HG03060 (cell line): ENCODE measurements around the gene CCDC91.
"Not testable (repeated sequence)": the region's sequence is repeated elsewhere in the genome, so short reads cannot be mapped to it uniquely, and the experiment has no call there.

Source experiments
- ATAC-seq: cut with Tn5 transposase; IDR thresholded peaks from one replicate; pipeline ENCODE4 v1.9.1; 2021; ENCODE audit warnings: low read depth, moderate number of reproducible peaks; ENCODE audit not compliant: unreplicated experiment

CCDC91 gene

GRCh38 chr12:28350502-28350901, 160.2 kb downstream of the CCDC91 start:
- ATAC-seq: no peak

DNA sequence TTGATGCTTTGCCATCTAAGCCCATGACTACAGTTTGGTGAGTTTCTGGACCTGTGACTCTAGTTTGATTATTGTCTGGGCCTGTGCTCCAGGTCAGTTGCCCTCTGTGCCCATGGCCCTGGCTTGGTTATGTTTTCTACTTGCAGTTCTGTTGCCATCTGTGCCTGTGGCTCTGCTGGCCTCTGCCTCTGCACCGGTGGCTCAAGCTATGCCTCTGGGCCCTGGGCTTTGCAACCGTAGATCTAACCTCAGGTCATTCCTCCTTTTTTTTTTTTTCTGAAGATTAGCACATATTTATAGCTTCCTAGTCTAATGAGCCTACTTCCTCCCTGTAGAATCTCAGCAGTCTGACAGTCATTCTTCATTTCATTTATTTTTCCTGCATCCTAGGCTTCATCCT, 161.2 kb downstream of the CCDC91 start:
- ATAC-seq: no peak

DNA sequence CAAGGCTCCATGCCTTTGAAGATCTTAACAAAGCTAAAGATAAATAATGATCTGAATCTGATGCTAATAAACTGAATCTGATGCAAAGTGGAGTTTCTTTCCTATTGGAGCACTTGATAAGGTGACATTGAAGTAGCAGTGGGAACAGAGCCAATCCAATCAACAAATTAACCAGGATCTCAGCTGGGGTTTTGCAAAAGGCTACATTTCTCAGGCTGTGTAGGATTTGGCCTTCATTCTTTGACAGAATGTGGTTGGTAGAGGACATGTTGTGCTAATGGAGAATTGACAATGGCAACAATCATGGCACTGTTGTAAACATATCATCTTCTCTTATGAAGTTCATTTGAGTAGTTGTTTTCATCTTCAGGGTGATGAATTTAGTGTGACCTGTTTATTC, 164.9 kb downstream of the CCDC91 start:
- ATAC-seq: no peak

- no peak for ATAC-seq
Observed at GRCh38 chr12:28360253-28360652, 170.0 kb downstream of the CCDC91 start.

- ATAC-seq: no peak
Observed at GRCh38 chr12:28367326-28367725, 177.1 kb downstream of the CCDC91 start.

GRCh38 chr12:28367993-28368392, 177.7 kb downstream of the CCDC91 start:
- ATAC-seq: no peak

DNA sequence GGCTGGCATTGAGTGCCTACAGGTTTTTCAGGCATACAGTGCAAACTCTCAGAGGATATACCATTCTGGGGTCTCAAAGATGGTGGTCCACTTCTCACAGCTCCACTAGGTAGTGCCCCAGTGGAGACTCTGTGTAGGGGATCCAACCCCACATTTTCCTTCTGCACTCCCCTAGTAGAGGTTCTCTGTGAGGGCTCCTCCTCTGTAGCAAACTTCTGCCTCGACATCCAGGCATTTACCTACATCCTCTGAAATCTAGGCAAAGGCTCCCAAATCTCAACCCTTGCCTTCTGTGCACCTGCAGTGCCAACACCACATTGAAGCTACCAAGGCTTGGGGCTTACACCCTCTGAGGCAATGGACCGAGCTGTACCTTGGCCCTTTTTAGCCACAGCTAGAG, 179.2 kb downstream of the CCDC91 start:
- no peak for ATAC-seq

GRCh38 chr12:28374556-28374955, 184.3 kb downstream of the CCDC91 start:
- ATAC-seq: no peak

GRCh38 chr12:28378736-28379135, 188.5 kb downstream of the CCDC91 start:
- ATAC-seq: no peak

DNA sequence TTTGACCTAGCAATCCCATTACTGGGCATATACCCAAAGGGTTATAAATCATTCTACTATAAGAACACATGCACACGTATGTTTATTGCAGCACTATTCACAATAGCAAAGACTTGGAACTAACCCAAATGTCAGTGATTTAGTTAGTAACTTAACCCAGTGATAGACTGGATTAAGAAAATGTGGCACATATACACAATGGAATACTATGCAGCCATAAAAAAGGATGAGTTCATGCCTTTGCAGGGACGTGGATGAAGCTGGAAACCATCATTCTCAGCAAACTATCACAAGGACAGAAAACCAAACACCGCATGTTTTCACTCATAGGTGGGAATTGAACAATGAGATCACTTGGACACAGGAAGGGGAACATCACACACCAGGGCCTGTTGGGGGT, 189.5 kb downstream of the CCDC91 start:
- ATAC-seq: not testable (repeated sequence)

DNA sequence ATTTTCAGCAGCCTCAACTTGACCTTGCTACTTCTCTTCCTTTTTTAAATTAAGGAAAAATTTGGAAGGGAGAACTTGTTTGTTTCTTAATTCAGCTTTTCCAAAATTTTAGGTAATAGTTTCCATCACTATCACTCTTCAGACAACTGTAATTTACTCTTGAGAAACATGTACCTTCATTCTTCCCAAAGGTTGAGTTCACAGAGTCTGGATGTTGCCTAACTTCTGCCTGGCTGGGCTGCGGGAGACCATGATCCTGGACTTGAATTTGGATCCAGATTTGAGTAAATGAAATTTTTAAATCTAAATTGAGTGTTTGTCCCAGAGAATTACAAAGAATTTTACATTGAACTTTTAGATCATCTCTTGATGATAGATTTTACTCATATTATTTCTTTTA, 193.1 kb downstream of the CCDC91 start:
- no peak for ATAC-seq

- no peak for ATAC-seq
Observed at GRCh38 chr12:28388879-28389278, 198.6 kb downstream of the CCDC91 start.

DNA sequence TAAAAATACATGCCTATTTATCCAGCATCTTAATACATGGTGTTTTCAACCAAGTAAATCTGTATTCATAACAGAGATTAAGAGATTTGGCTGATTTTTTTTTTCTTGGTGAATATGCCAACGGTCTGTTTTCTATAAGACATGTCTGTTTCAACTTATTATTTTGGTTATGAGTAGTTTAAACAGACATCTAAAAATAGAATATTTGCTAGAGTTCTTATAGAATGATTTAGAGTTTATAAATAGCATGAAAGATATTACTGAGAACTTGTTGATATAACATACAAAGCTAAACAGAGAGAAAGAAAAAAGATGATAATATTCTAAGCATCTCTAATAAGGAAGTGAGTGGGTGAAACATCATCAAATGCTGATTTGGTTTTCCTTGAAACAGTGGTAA, 199.9 kb downstream of the CCDC91 start:
- no peak for ATAC-seq

- ATAC-seq: no peak
Observed at GRCh38 chr12:28390761-28391385, 200.6 kb downstream of the CCDC91 start.

DNA sequence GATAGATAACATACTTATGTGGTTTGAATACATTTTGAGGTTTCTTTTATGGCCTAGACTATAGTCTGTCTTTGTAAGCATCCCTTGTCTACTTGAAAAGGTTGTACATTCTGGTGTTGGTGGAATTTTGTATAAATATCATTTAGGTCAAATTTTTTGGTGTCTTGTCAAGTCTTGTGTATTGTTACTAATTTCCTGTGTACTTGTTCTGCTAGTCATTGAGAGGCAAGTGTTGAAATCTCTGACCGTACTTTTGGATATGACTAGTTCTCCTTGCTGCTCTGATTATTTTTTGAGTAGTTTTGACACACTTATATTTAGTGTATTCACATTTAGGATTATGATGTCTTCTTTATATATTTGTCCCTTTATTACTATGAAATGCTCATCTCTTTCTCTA, 219.6 kb downstream of the CCDC91 start:
- ATAC-seq: no peak

DNA sequence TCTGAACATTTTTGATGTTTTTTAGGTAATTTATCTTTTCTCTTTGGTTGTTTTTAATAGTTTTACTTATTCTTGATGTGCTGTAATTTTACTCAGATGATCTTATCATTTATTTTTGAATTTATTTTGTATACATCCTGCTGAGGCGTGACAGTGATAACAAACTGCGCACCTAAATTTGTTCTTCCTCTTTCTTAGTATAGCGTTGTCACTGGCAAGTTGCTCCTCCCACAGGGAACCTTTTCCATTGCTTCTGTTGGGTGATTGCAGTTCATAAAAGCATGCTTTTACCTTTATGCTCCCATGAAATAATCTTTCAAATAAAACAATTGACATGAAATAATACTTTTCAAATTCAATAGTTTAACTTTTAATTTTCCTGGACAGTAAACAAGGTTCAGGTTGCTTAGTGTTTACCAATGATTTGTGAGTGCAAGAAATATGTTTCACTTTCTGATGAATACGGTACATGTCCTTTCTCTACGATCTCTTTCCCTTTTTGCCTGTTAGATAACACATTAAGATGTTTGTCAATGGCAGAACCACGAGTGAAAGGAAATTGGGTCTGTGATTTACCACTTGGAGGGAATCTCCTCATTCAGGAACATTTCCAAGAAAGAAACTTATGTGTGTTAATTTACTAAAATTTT, 223.3 kb downstream of the CCDC91 start:
- peak; percentile 88 for ATAC-seq

DNA sequence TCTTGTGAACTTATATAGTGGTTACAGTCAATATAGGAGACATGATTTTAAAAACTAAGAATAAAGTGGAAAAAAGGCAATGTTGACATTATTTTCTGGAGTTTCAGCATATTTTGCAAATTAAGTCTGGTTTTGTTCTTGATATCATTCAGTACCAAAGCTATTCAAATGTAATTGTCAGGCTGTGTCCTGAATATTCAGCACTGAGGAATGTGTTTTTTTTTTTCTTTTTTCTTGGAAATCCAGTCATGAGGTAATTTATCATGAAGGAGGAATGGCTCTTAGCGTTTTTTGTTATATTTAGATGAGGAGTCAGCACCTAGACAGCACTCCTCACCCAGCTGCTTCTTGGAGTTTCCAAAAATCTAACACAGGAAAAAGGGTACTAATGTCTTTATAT, 225.5 kb downstream of the CCDC91 start:
- no peak for ATAC-seq

GRCh38 chr12:28421374-28421773, 231.1 kb downstream of the CCDC91 start:
- no peak for ATAC-seq

DNA sequence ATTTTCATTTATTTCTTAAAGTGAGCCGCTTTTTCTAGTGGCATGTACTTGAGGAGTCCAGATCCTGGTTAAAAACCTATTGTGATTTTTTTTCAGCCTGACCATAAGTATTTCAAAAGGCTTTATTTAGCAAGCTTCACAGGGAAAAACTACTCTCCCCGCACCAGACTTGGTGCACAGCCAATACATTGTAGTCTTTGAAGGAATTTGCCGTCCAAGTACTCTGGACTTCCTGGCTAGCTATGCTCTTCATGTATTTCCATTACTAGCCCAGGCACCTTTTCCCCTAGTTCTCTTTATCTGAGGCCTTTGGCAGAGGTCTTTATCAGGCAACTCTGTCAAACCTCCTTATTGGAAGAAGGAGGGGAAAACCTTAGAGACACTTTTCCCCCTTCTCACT, 234.7 kb downstream of the CCDC91 start:
- ATAC-seq: no peak

GRCh38 chr12:28425526-28425925, 235.3 kb downstream of the CCDC91 start:
- ATAC-seq: no peak

DNA sequence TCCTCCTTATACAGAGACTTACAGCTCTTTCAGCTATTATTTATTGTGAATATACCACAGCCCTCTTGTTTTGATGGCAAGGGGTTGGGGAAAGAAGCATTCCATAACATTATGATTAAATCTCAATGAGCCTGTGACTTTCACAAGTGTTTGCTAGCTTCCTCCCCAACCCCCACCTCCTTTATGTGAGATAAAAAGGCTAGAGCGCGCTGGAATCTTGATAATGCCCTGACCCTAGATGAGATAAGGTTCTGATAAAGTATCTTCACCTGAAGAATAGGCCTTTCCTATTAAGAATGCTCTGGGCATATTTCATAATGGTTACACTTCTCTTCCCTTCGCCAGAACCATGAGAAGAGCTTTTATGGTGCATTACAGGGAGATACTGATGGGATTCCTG, 236.8 kb downstream of the CCDC91 start:
- no peak for ATAC-seq

- ATAC-seq: no peak
Observed at GRCh38 chr12:28440081-28440608, 249.9 kb downstream of the CCDC91 start.
